ENCODE measurements around the gene SPATA6L. TPM values are rescaled to one million over a fixed set of nuclear protein-coding genes. Genes with fewer than 3 reads are reported as not detected.

SPATA6L gene
- total RNA-seq, 1 experiment from 2014 or later, result 0.57 TPM

DNA sequence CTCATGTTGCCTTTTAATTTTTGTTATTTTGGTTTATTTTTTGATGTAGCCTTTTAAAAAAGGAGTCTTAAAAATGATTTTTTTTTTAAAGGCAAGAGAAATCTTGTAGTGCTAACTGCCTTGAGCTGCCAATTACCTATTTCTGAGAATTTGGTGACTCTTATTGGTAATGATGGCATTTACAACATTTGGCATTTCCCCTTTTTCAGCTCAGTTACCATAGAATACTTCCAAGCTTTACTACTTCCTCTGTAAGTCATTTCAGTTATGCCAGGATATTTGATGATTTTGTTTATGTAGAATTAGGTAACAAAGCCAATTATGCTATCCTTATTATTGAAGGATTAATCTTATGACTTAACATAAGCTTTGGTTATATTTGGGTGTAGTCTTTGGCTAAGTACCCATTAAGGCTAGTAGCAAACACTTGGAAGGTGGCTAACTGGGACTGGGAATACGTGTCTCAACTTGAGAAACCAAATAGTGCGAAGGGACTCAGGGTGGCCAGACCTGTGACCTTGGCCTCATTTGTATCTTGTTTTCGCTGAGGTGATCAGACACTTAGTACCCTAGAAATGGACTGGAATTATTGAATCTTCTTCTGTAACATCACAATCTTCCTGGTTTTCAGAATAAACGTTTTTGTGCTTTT is 40.8 kb upstream of the SPATA6L start:
- Histone ChIP-seq H3K27ac (ENCODE audit: low read depth, low read length) (no peak overlapping the region), H3K4me3 (replicated peaks in 1 of 2; ENCODE audit: low read depth in 1 of 2, low read length in 2 of 2) (no peak overlapping the region), H4K20me1 (ENCODE audit: insufficient read depth) (no peaks in the 10 kb centered on the region; the same call in 1 of the 2 replicates), H3K4me1 (ENCODE audit: control insufficient read depth in 1 of 2, insufficient read depth in 2 of 2, low read length in 2 of 2) (no peaks in the 10 kb centered on the region), H3K9me3 (ENCODE audit: control insufficient read depth in 1 of 2, insufficient read depth in 1 of 2, low read depth in 1 of 2, low read length in 2 of 2) (no peaks in the 10 kb centered on the region), H3K9me2 (ENCODE audit: insufficient read depth) (no peaks in the 10 kb centered on the region), H3K36me3 (ENCODE audit: control insufficient read depth in 1 of 2, insufficient read depth in 2 of 2, low read length in 2 of 2) (peaks cover 17 to 18% of the 10 kb centered on the region in 2 experiments), H2AFZ (ENCODE audit: low read depth, low read length, poor library complexity, severe bottlenecking) (no peak overlapping the region), H3K9ac (ENCODE audit: low read length) (no peak overlapping the region), H3K79me2 (ENCODE audit: insufficient read depth, low read length) (no peaks in the 10 kb centered on the region), H3K4me2 (ENCODE audit: low read length) (no peak overlapping the region), H3K27me3 (ENCODE audit: insufficient read depth, low read length) (no peaks in the 10 kb centered on the region)
- ChIA-PET RAD21 (ENCODE audit: low non-redundant PET in 1 of 2, low total read pairs in 2 of 2, uncharacterized antibody in 2 of 2, unreplicated experiment in 2 of 2) (no interaction called here), CTCF (no interaction called here), POLR2A (no interaction called here)
- no peak for TF ChIP-seq CBX3 (IDR thresholded peaks at IDR 0.05; ENCODE audit: low read depth)
- TF ChIP-seq, protein P1, sequence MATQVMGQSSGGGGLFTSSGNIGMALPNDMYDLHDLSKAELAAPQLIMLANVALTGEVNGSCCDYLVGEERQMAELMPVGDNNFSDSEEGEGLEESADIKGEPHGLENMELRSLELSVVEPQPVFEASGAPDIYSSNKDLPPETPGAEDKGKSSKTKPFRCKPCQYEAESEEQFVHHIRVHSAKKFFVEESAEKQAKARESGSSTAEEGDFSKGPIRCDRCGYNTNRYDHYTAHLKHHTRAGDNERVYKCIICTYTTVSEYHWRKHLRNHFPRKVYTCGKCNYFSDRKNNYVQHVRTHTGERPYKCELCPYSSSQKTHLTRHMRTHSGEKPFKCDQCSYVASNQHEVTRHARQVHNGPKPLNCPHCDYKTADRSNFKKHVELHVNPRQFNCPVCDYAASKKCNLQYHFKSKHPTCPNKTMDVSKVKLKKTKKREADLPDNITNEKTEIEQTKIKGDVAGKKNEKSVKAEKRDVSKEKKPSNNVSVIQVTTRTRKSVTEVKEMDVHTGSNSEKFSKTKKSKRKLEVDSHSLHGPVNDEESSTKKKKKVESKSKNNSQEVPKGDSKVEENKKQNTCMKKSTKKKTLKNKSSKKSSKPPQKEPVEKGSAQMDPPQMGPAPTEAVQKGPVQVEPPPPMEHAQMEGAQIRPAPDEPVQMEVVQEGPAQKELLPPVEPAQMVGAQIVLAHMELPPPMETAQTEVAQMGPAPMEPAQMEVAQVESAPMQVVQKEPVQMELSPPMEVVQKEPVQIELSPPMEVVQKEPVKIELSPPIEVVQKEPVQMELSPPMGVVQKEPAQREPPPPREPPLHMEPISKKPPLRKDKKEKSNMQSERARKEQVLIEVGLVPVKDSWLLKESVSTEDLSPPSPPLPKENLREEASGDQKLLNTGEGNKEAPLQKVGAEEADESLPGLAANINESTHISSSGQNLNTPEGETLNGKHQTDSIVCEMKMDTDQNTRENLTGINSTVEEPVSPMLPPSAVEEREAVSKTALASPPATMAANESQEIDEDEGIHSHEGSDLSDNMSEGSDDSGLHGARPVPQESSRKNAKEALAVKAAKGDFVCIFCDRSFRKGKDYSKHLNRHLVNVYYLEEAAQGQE (IDR thresholded peaks at IDR 0.05; ENCODE audit: low read depth), result no peak
- TF ChIP-seq POLR2AphosphoS5 (IDR thresholded peaks at IDR 0.05; ENCODE audit: low read depth, low read length), result no peak
- TF ChIP-seq ZFX (IDR thresholded peaks at IDR 0.05), result no peak
- no peak for TF ChIP-seq YY1 (IDR thresholded peaks at IDR 0.05; ENCODE audit: extremely low read depth, insufficient replicate concordance, low read depth, low read length)
- TF ChIP-seq TCF7L2 (IDR thresholded peaks at IDR 0.05; ENCODE audit: borderline replicate concordance, extremely low read depth, insufficient read depth, insufficient read length), result no peak
- no peak for TF ChIP-seq EZH2phosphoT487 (IDR thresholded peaks at IDR 0.05; ENCODE audit: borderline replicate concordance)
- TF ChIP-seq ZBTB33 (IDR thresholded peaks at IDR 0.05; ENCODE audit: extremely low read depth, insufficient replicate concordance, low read length), result no peak
- TF ChIP-seq ELF1 (IDR thresholded peaks at IDR 0.05; ENCODE audit: borderline replicate concordance, low read depth), result no peak
- TF ChIP-seq ZNF274 (IDR thresholded peaks at IDR 0.05; ENCODE audit: low read depth, low read length), result no peak
- TF ChIP-seq, protein P2, sequence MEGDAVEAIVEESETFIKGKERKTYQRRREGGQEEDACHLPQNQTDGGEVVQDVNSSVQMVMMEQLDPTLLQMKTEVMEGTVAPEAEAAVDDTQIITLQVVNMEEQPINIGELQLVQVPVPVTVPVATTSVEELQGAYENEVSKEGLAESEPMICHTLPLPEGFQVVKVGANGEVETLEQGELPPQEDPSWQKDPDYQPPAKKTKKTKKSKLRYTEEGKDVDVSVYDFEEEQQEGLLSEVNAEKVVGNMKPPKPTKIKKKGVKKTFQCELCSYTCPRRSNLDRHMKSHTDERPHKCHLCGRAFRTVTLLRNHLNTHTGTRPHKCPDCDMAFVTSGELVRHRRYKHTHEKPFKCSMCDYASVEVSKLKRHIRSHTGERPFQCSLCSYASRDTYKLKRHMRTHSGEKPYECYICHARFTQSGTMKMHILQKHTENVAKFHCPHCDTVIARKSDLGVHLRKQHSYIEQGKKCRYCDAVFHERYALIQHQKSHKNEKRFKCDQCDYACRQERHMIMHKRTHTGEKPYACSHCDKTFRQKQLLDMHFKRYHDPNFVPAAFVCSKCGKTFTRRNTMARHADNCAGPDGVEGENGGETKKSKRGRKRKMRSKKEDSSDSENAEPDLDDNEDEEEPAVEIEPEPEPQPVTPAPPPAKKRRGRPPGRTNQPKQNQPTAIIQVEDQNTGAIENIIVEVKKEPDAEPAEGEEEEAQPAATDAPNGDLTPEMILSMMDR (IDR thresholded peaks at IDR 0.05 in 2 of 3, conservative IDR thresholded peaks at IDR 0.05 in 1 of 3; ENCODE audit: borderline replicate concordance in 1 of 3, insufficient read depth in 1 of 3, low read depth in 2 of 3, low read length in 2 of 3), result no peak
- TF ChIP-seq RAD21 (IDR thresholded peaks at IDR 0.05; ENCODE audit: low read depth), result no peak
- TF ChIP-seq EZH2 (IDR thresholded peaks at IDR 0.05), result no peak
- TF ChIP-seq MAX (IDR thresholded peaks at IDR 0.05), result no peak
- no peak for TF ChIP-seq CEBPB (IDR thresholded peaks at IDR 0.05; ENCODE audit: low read depth)
- TF ChIP-seq SIN3A (IDR thresholded peaks at IDR 0.05; ENCODE audit: low read depth), result no peak
- TF ChIP-seq SRF (IDR thresholded peaks at IDR 0.05; ENCODE audit: low read depth), result no peak
- no peak for ATAC-seq
- intact Hi-C loops (cut with micrococcal nuclease), result no loop called here
- DNase-seq (ENCODE audit: low read depth, low spot score), result no peak
- no TSS peak for BruUV-seq (replicated peaks)

All from HCT116 (cell line).